ENCODE data around the gene TREX2. TPM values are rescaled to one million over a fixed set of nuclear protein-coding genes. Genes with fewer than 3 reads are reported as not detected.

The TREX2 gene
- total and polyA plus RNA-seq, 12 donors: 0.28 to 4.3 (median 1.1) TPM; not detected in 2

DNA sequence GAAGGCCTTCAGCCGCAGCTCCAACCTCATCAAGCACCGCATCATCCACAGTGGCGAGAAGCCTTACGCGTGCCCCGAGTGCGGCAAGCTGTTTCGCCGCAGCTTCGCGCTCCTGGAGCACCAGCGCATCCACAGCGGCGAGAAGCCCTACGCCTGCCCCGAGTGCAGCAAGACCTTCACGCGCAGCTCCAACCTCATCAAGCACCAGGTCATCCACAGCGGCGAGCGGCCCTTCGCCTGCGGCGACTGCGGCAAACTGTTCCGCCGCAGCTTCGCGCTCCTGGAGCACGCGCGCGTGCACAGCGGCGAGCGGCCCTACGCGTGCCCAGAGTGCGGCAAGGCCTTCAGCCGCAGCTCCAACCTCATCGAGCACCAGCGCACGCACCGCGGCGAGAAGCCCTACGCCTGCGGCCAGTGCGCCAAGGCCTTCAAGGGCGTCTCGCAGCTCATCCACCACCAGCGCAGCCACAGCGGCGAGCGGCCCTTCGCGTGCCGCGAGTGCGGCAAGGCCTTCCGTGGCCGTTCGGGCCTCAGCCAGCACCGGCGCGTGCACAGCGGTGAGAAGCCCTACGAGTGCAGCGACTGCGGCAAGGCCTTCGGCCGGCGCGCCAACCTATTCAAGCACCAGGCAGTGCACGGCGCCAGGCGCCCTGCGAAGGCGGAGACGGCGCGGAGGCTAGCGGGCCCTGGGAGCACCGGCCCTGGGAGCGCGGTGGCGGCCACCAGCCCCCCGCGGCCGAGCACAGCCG lies 24.8 kb downstream of the TREX2 start:
- Histone ChIP-seq H3K27me3 (no peaks in the 10 kb centered on the region), H3K27ac (no peak overlapping the region), H3K9me3 (replicated peaks in 1 of 3) (no peaks in the 10 kb centered on the region), H3K4me1 (replicated peaks in 1 of 2) (no peaks in the 10 kb centered on the region), H3K36me3 (replicated peaks in 1 of 2) (no peaks in the 10 kb centered on the region), H3K4me3 (no peak overlapping the region)
- DNase-seq: no peak
- 92 to 100% (median 95%) methylated on average over 1 to 91 of the region's 91 CpGs for WGBS, 4 donors
- intact Hi-C loops (cut with DNase I): no loop called here
- TF ChIP-seq, protein P1, sequence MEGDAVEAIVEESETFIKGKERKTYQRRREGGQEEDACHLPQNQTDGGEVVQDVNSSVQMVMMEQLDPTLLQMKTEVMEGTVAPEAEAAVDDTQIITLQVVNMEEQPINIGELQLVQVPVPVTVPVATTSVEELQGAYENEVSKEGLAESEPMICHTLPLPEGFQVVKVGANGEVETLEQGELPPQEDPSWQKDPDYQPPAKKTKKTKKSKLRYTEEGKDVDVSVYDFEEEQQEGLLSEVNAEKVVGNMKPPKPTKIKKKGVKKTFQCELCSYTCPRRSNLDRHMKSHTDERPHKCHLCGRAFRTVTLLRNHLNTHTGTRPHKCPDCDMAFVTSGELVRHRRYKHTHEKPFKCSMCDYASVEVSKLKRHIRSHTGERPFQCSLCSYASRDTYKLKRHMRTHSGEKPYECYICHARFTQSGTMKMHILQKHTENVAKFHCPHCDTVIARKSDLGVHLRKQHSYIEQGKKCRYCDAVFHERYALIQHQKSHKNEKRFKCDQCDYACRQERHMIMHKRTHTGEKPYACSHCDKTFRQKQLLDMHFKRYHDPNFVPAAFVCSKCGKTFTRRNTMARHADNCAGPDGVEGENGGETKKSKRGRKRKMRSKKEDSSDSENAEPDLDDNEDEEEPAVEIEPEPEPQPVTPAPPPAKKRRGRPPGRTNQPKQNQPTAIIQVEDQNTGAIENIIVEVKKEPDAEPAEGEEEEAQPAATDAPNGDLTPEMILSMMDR (IDR thresholded peaks at IDR 0.05): no peak
- no peak for TF ChIP-seq POLR2A (IDR thresholded peaks at IDR 0.05)

DNA sequence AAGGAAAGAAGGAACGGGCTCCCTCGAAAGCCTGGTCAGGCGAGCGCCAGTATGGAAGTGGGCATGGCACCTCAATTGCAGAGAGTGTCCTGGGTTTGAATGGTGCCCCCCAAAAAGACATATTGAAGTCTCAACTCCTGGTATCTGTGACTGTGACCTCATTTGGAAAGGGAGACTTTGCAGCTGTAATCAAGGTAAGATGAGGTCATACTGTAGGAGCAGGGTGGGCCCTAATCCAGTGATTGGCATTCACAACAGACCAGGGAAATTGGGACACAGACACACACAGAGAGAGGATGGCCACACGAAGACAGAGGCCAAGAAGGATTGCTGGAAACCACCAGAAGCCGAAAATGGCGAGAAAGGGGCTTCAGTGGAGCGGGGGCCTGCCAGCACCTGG lies 28.2 kb downstream of the TREX2 start:
- 83 to 97% (median 89%) methylated on average over 8 of the region's 8 CpGs for WGBS, 4 donors
- H3K36me3 ChIP-seq (replicated peaks in 1 of 2): no peaks in the 10 kb centered on the region
- peaks cover 0 to under 1% of the 10 kb centered on the region in 2 donors for H3K4me1 ChIP-seq (replicated peaks in 1 of 2)
- H3K27ac ChIP-seq: no peak overlapping the region
- no peak overlapping the region for H3K4me3 ChIP-seq
- H3K27me3 ChIP-seq: no peaks in the 10 kb centered on the region
- H3K9me3 ChIP-seq (replicated peaks in 1 of 3): no peaks in the 10 kb centered on the region
- TF ChIP-seq, protein P1 (IDR thresholded peaks at IDR 0.05): no peak
- no peak for TF ChIP-seq POLR2A (IDR thresholded peaks at IDR 0.05)
- DNase-seq: no peak
- intact Hi-C loops (cut with DNase I): no loop called here

DNA sequence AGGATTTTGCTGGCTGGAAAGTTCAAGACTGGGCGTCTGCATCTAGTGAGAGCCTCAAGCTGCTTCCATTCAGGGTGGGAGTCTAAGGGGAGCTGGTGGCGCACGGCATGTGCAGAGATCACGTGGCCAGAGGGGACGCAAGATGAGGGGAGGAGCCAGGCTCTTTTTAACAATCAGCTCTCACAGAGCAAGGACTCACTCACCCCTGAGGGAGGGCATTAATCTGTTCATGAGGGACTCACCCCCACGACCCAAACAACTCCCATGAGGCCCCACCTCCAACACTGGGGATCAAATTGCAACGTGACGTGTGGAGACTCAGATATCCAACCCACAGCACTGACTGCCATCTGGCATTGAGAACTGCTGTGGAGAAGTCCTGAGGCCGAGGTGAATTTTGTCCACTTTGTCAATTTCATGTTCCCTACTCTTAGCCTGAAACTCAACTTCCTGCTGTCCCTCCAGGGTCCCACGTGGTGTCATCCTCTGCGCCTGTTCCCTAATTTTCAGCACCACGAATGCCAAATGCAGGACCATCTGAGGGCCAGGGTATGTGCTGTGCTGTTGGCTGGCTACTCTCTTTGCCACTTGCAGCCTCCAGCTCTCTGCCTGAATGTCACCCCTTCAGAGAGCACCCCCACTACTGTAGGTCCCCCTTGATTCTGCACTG lies 28.9 kb downstream of the TREX2 start:
- Histone ChIP-seq H3K27me3 (no peaks in the 10 kb centered on the region), H3K4me1 (replicated peaks in 1 of 2) (peaks cover 0 to 4% of the 10 kb centered on the region in 2 donors), H3K27ac (no peak overlapping the region), H3K9me3 (replicated peaks in 1 of 3) (no peaks in the 10 kb centered on the region), H3K36me3 (replicated peaks in 1 of 2) (no peaks in the 10 kb centered on the region), H3K4me3 (no peak overlapping the region)
- no peak for TF ChIP-seq POLR2A (IDR thresholded peaks at IDR 0.05)
- TF ChIP-seq, protein P1 (IDR thresholded peaks at IDR 0.05): no peak
- DNase-seq: peak in 1 of 7 donors; percentile 10
- 66 to 72% (median 68%) methylated on average over 5 to 12 of the region's 12 CpGs for WGBS, 4 donors
- intact Hi-C loops (cut with DNase I): no loop called here

DNA sequence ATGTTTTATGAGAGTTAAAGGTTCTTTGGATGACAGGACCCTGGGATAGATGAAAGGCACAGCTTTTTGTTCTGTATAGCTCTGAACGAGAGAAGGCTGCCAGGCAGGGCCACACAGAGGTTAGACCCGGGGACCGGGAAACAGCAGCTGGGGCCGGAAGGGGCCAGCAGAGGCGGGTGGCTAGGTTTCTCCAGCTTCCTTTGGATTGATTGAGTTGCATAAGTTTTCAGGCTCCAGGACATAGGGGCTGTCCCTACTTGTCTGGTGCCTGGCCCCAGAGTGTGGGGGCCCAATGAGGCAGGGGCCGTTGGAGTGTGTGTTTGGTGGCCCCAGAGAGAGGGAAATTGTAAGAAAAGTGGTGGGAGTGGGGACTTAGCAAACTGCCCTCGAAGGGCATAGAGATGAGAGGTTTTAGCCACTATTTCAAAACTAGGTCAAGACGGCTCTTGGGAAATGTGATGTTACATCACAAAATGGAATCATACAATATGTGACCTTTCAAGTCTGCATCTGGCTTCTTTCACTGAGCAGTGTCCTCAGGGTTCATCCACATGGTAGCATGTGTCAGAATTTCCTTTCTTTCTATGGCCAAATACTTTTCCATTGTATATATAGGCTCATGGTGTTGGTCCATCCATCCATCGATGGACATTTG lies 30.9 kb downstream of the TREX2 start:
- no peaks in the 10 kb centered on the region for H3K36me3 ChIP-seq (replicated peaks in 1 of 2)
- intact Hi-C loops (cut with DNase I): no loop called here
- no peaks in the 10 kb centered on the region for H3K9me3 ChIP-seq (replicated peaks in 1 of 3)
- WGBS, 4 donors: 26 to 67% (median 61%) methylated on average over 3 to 9 of the region's 9 CpGs
- H3K27me3 ChIP-seq: no peaks in the 10 kb centered on the region
- peak in 2 of 7 donors; percentile 22 to 37 for DNase-seq
- peak overlapping the region in 2 of 5 donors; percentile 54 to 55 for H3K27ac ChIP-seq
- H3K4me3 ChIP-seq: no peak overlapping the region
- TF ChIP-seq POLR2A (IDR thresholded peaks at IDR 0.05): no peak
- TF ChIP-seq, protein P1 (IDR thresholded peaks at IDR 0.05): no peak
- peaks cover 0 to 4% of the 10 kb centered on the region in 2 donors for H3K4me1 ChIP-seq (replicated peaks in 1 of 2)
